HL-60/S4 (cell line): ENCODE results near the gene PAX8.
"Not testable (repeated sequence)": the region's sequence is repeated elsewhere in the genome, so short reads cannot be mapped to it uniquely, and the experiment has no call there.

Source experiments
- in situ Hi-C: fragments of 300-500 bp; cut with MboI; formaldehyde crosslinking; loops from 2 replicates; pipeline ENCODE4 v1.14.3; 2022; ENCODE audit warnings: low sequenced_read_pairs

Gene PAX8

GRCh38 chr2:113291191-113291590 is 12.5 kb upstream of the PAX8 start:
- in situ Hi-C loops, result no loop called here

- in situ Hi-C loops, result not testable (repeated sequence)
Observed at GRCh38 chr2:113288674-113289149, 10.0 kb upstream of the PAX8 start.

GRCh38 chr2:113288117-113288673 is 9.5 kb upstream of the PAX8 start:
- in situ Hi-C loops, result not testable (repeated sequence)

- in situ Hi-C loops, result no loop called here
Observed at GRCh38 chr2:113285816-113286215, 7.1 kb upstream of the PAX8 start.

- in situ Hi-C loops, result not testable (repeated sequence)
Observed at GRCh38 chr2:113284999-113285398, 6.3 kb upstream of the PAX8 start.

GRCh38 chr2:113284476-113284875 is 5.8 kb upstream of the PAX8 start:
- in situ Hi-C loops, result no loop called here

GRCh38 chr2:113283704-113284284 is 5.1 kb upstream of the PAX8 start:
- in situ Hi-C loops, result no loop called here

GRCh38 chr2:113282747-113283533 is 4.2 kb upstream of the PAX8 start:
- in situ Hi-C loops, result no loop called here

GRCh38 chr2:113281910-113282746 is 3.4 kb upstream of the PAX8 start:
- in situ Hi-C loops, result no loop called here

- in situ Hi-C loops, result no loop called here
Observed at GRCh38 chr2:113278073-113278741, 514 bp downstream of the PAX8 start.

- in situ Hi-C loops, result no loop called here
Observed at GRCh38 chr2:113277474-113278072, 1.1 kb downstream of the PAX8 start.

- in situ Hi-C loops, result no loop called here
Observed at GRCh38 chr2:113276761-113277425, 1.8 kb downstream of the PAX8 start.

- in situ Hi-C loops, result no loop called here
Observed at GRCh38 chr2:113276216-113276760, 2.4 kb downstream of the PAX8 start.

GRCh38 chr2:113275556-113276215 is 3.0 kb downstream of the PAX8 start:
- in situ Hi-C loops, result no loop called here

- in situ Hi-C loops, result no loop called here
Observed at GRCh38 chr2:113274432-113274831, 4.3 kb downstream of the PAX8 start.

- in situ Hi-C loops, result no loop called here
Observed at GRCh38 chr2:113273981-113274380, 4.7 kb downstream of the PAX8 start.

- in situ Hi-C loops, result no loop called here
Observed at GRCh38 chr2:113273027-113273551, 5.6 kb downstream of the PAX8 start.

- in situ Hi-C loops, result no loop called here
Observed at GRCh38 chr2:113272477-113272876, 6.2 kb downstream of the PAX8 start.
